ENCODE measurements around the gene PLD3.

Gene PLD3

GRCh38 chr19:40339018-40339728 is 9.3 kb upstream of the PLD3 start:
- no peak for TF ChIP-seq EP300 (IDR thresholded peaks at IDR 0.05; ENCODE audit: borderline replicate concordance)
- no peak for TF ChIP-seq RAD21 (IDR thresholded peaks at IDR 0.05; ENCODE audit: low read depth)
- no peak for TF ChIP-seq ZBTB7A (IDR thresholded peaks at IDR 0.05; ENCODE audit: low read depth)
- TF ChIP-seq NFIC (IDR thresholded peaks at IDR 0.05): no peak
- TF ChIP-seq TEAD4 (IDR thresholded peaks at IDR 0.05): no peak
- TF ChIP-seq FOXM1 (IDR thresholded peaks at IDR 0.05; ENCODE audit: borderline replicate concordance, low read depth): no peak
- TF ChIP-seq CREB1 (IDR thresholded peaks at IDR 0.05; ENCODE audit: low read depth): no peak
- TF ChIP-seq TCF12 (IDR thresholded peaks at IDR 0.05; ENCODE audit: low read depth): no peak
- no peak for TF ChIP-seq EGR1 (IDR thresholded peaks at IDR 0.05)
- no peak for TF ChIP-seq REST (IDR thresholded peaks at IDR 0.05; ENCODE audit: low read depth)
- no peak for TF ChIP-seq YY1 (IDR thresholded peaks at IDR 0.05; ENCODE audit: low read depth)
- TF ChIP-seq MAX (IDR thresholded peaks at IDR 0.05): no peak
- no peak for TF ChIP-seq USF1 (IDR thresholded peaks at IDR 0.05)
- no peak for TF ChIP-seq CEBPB (IDR thresholded peaks at IDR 0.05)
- no peak for TF ChIP-seq TAF1 (IDR thresholded peaks at IDR 0.05; ENCODE audit: low read depth)

- no peak for TF ChIP-seq EP300 (IDR thresholded peaks at IDR 0.05; ENCODE audit: borderline replicate concordance)
- no peak for TF ChIP-seq FOXM1 (IDR thresholded peaks at IDR 0.05; ENCODE audit: borderline replicate concordance, low read depth)
- TF ChIP-seq REST (IDR thresholded peaks at IDR 0.05; ENCODE audit: low read depth): no peak
- no peak for TF ChIP-seq CREB1 (IDR thresholded peaks at IDR 0.05; ENCODE audit: low read depth)
- TF ChIP-seq RAD21 (IDR thresholded peaks at IDR 0.05; ENCODE audit: low read depth): no peak
- TF ChIP-seq CEBPB (IDR thresholded peaks at IDR 0.05): no peak
- TF ChIP-seq EGR1 (IDR thresholded peaks at IDR 0.05): no peak
- no peak for TF ChIP-seq USF1 (IDR thresholded peaks at IDR 0.05)
- TF ChIP-seq TCF12 (IDR thresholded peaks at IDR 0.05; ENCODE audit: low read depth): no peak
- no peak for TF ChIP-seq YY1 (IDR thresholded peaks at IDR 0.05; ENCODE audit: low read depth)
- TF ChIP-seq MAX (IDR thresholded peaks at IDR 0.05): no peak
Measured at GRCh38 chr19:40341601-40342482, 6.7 kb upstream of the PLD3 start.

- TF ChIP-seq USF1 (IDR thresholded peaks at IDR 0.05): no peak
- no peak for TF ChIP-seq ZBTB7A (IDR thresholded peaks at IDR 0.05; ENCODE audit: low read depth)
- TF ChIP-seq TEAD4 (IDR thresholded peaks at IDR 0.05): no peak
- no peak for TF ChIP-seq NFIC (IDR thresholded peaks at IDR 0.05)
- no peak for TF ChIP-seq TAF1 (IDR thresholded peaks at IDR 0.05; ENCODE audit: low read depth)
- no peak for TF ChIP-seq EP300 (IDR thresholded peaks at IDR 0.05; ENCODE audit: borderline replicate concordance)
Measured at GRCh38 chr19:40342644-40343311, 5.7 kb upstream of the PLD3 start.

- no peak for TF ChIP-seq CREB1 (IDR thresholded peaks at IDR 0.05; ENCODE audit: low read depth)
- TF ChIP-seq USF1 (IDR thresholded peaks at IDR 0.05): no peak
- TF ChIP-seq YY1 (IDR thresholded peaks at IDR 0.05; ENCODE audit: low read depth): no peak
- no peak for TF ChIP-seq FOXM1 (IDR thresholded peaks at IDR 0.05; ENCODE audit: borderline replicate concordance, low read depth)
- no peak for TF ChIP-seq TCF12 (IDR thresholded peaks at IDR 0.05; ENCODE audit: low read depth)
- no peak for TF ChIP-seq EP300 (IDR thresholded peaks at IDR 0.05; ENCODE audit: borderline replicate concordance)
- TF ChIP-seq EGR1 (IDR thresholded peaks at IDR 0.05): no peak
- no peak for TF ChIP-seq NFIC (IDR thresholded peaks at IDR 0.05)
- TF ChIP-seq ZBTB7A (IDR thresholded peaks at IDR 0.05; ENCODE audit: low read depth): no peak
- TF ChIP-seq TAF1 (IDR thresholded peaks at IDR 0.05; ENCODE audit: low read depth): no peak
- TF ChIP-seq MAX (IDR thresholded peaks at IDR 0.05): no peak
- TF ChIP-seq RAD21 (IDR thresholded peaks at IDR 0.05; ENCODE audit: low read depth): no peak
- TF ChIP-seq REST (IDR thresholded peaks at IDR 0.05; ENCODE audit: low read depth): no peak
- TF ChIP-seq TEAD4 (IDR thresholded peaks at IDR 0.05): no peak
- no peak for TF ChIP-seq CEBPB (IDR thresholded peaks at IDR 0.05)
Measured at GRCh38 chr19:40344422-40344821, 4.1 kb upstream of the PLD3 start.

Measured in Ishikawa (cell line).